IPS-NIHi11 (cell line): Measurements from ENCODE around the gene RNF40.

ENCODE experiments used
- DNase-seq: peaks from one replicate; pipeline ENCODE4 v3.0.0; 2012; ENCODE audit warnings: mixed read lengths, low spot score

Gene RNF40

GRCh38 chr16:30762991-30763725, 1.0 kb downstream of the RNF40 start:
- DNase-seq: no peak

- DNase-seq: no peak
Observed at GRCh38 chr16:30764086-30764485, 2.0 kb downstream of the RNF40 start.

GRCh38 chr16:30764816-30765465, 2.8 kb downstream of the RNF40 start:
- no peak for DNase-seq

GRCh38 chr16:30766206-30766932, 4.2 kb downstream of the RNF40 start:
- DNase-seq: no peak

GRCh38 chr16:30766933-30767284, 4.8 kb downstream of the RNF40 start:
- no peak for DNase-seq

GRCh38 chr16:30767767-30768465, 5.8 kb downstream of the RNF40 start:
- DNase-seq: no peak

GRCh38 chr16:30768583-30769181, 6.6 kb downstream of the RNF40 start:
- no peak for DNase-seq

- no peak for DNase-seq
Observed at GRCh38 chr16:30769379-30770089, 7.4 kb downstream of the RNF40 start.

GRCh38 chr16:30771726-30772125, 9.6 kb downstream of the RNF40 start:
- DNase-seq: no peak

- no peak for DNase-seq
Observed at GRCh38 chr16:30773826-30774225, 11.7 kb downstream of the RNF40 start.

- no peak for DNase-seq
Observed at GRCh38 chr16:30774367-30775130, 12.4 kb downstream of the RNF40 start.

- DNase-seq: no peak
Observed at GRCh38 chr16:30775131-30775391, 12.9 kb downstream of the RNF40 start.

GRCh38 chr16:30775392-30776188, 13.5 kb downstream of the RNF40 start:
- DNase-seq: peak; percentile 98

GRCh38 chr16:30777591-30778297, 15.6 kb downstream of the RNF40 start:
- no peak for DNase-seq

GRCh38 chr16:30778549-30779244, 16.6 kb downstream of the RNF40 start:
- DNase-seq: peak; percentile 51

GRCh38 chr16:30779596-30779995, 17.5 kb downstream of the RNF40 start:
- DNase-seq: no peak

- no peak for DNase-seq
Observed at GRCh38 chr16:30780021-30780420, 17.9 kb downstream of the RNF40 start.

GRCh38 chr16:30780549-30780948, 18.4 kb downstream of the RNF40 start:
- DNase-seq: no peak
